GM10248 (cell line): ENCODE measurements around the gene MYO15A.

Source experiments
- CTCF ChIA-PET: fragments of 300-600 bp; sonication (Branson Sonifier 250); formaldehyde crosslinking; extraction: SDS; loops from one replicate; lab custom pipeline; 2021; ENCODE audit warnings: antibody characterized with exemption; lab: Yijun Ruan, JAX
- POLR2A ChIA-PET: fragments of 350-650 bp; sonication (Branson Sonifier 250); formaldehyde crosslinking; extraction: SDS; loops from one replicate; lab custom pipeline; 2020; ENCODE audit warnings: antibody characterized with exemption; lab: Yijun Ruan, JAX
- DNase-seq: peaks from one replicate; pipeline ENCODE4 v3.0.0; 2012; ENCODE audit errors: extremely low spot score
- TF ChIP-seq, protein P1 (sequence below): IDR thresholded peaks from 2 replicates; pipeline ENCODE4 v1.5.1; 2012; ENCODE audit warnings: mild to moderate bottlenecking, low read depth; ENCODE audit errors: extremely low read depth, missing control alignments, control extremely low read depth

MYO15A gene

DNA sequence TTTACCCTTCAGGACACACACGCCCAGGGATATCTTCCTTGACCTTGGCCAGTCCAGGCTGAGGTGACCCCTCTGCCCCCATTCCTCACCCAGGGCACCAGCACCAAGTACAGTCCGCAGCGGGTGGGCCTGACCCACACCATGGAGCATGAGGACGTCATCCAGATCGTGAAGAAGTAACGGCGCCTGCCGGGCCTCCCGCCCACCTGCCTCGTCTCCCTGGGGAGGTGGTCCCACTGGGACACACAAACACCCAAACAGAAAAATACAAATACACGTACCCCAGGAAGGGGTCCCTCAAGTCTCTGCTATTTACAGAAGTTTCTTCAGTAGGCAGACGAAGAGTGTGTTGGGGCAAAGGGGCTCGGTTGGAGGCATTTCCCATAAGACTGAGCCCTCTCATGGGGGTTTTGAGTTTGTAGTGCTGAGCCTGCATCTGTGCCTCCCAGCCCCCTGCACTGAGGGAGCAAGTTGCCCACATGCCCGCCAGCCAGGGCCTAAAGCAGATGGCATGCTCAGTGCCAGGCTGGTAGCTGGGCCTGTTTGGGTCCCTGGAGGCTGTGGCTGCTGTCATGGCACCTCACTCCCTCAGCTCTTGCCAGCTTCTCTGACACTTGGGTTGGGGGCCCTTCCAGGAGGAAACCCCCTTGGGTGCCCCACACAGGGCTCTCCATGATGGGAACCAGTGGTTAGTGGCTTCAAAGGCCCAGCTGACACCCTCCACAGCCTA lies 1.3 kb upstream of the MYO15A start:
- CTCF ChIA-PET, result no interaction called here
- POLR2A ChIA-PET, result no interaction called here
- TF ChIP-seq, protein P1, sequence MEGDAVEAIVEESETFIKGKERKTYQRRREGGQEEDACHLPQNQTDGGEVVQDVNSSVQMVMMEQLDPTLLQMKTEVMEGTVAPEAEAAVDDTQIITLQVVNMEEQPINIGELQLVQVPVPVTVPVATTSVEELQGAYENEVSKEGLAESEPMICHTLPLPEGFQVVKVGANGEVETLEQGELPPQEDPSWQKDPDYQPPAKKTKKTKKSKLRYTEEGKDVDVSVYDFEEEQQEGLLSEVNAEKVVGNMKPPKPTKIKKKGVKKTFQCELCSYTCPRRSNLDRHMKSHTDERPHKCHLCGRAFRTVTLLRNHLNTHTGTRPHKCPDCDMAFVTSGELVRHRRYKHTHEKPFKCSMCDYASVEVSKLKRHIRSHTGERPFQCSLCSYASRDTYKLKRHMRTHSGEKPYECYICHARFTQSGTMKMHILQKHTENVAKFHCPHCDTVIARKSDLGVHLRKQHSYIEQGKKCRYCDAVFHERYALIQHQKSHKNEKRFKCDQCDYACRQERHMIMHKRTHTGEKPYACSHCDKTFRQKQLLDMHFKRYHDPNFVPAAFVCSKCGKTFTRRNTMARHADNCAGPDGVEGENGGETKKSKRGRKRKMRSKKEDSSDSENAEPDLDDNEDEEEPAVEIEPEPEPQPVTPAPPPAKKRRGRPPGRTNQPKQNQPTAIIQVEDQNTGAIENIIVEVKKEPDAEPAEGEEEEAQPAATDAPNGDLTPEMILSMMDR, result no peak
- no peak for DNase-seq

DNA sequence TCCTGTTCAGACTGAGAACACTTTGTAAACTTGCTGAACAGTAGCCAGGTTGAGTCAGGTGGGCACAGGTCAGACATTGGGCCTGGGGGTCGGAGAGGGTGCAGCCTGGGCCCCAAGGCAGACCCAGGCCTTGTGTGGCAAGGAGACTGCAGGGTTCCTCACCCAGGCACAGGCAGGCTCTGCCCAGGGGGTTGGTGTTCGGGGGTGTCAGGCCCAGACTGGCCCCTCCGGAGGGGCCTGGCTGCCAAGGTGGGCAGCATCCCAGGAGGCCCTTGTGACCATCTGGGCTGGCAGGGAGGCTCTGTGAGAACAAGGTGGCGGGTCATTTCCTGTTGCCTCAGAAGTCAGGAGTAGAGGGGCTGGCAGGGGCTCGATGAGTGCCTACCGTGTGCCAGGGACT lies 585 bp upstream of the MYO15A start:
- TF ChIP-seq, protein P1, result no peak
- POLR2A ChIA-PET, result no interaction called here
- CTCF ChIA-PET, result no interaction called here
- no peak for DNase-seq

DNA sequence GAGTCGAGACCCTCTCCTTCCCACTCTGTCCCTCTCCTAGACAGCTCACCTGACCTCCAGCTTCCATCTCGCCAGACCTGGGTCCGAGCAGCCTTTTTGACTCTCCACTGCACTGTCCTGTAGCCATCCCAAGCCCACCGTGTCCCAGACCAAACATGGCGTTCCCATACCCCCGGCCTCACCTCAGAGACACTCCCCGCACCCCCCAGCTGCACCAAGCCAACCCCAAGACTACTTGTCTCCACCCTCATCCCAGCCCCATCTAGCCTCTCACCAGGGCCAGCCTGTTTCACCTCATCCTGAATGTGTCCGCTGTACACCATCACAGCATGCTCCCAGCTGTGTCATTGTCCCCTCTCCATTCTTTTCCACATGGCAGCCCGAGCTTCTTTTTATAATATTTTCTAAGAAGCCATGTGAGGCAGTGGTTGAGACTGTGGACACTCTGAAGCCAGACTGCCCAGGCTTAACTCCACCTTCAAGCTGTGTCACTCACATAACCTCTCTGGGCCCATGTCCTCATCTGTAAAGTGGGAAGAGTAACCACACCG lies 1.5 kb downstream of the MYO15A start:
- TF ChIP-seq, protein P1, result no peak
- POLR2A ChIA-PET, result no interaction called here
- CTCF ChIA-PET, result interaction anchor here (1.5 kb wide), 1 partner anchor 9 kb away, joined by 3 read pairs; no protein-coding TSS in a partner anchor
- no peak for DNase-seq

DNA sequence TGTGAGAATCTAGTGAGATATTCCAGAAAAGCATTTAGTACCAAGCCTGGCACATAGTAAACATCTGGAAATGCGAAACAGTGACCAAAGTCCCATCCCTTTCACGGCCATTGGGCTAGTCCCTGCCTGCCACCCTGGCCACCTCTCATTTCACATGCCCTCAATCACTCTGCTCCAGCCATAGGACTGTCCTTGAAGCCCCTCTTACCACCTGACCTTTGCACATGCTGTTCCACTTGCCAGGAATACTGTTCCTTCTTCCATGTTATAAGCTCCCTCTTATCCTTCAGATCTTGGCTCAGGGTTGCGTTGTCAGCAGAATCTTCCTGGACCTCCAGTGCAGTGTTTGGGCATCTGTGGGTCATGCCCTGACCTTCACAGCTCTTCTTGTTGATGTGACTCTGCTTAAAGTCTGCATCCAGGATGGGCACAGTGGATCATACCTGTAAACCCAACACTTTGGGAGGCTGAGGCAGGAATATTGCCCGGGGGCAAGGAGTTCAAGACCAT lies 2.1 kb downstream of the MYO15A start:
- POLR2A ChIA-PET, result no interaction called here
- TF ChIP-seq, protein P1, result no peak
- DNase-seq, result no peak
- CTCF ChIA-PET, result interaction anchor here (1.5 kb wide), 1 partner anchor 9 kb away, joined by 3 read pairs; no protein-coding TSS in a partner anchor

DNA sequence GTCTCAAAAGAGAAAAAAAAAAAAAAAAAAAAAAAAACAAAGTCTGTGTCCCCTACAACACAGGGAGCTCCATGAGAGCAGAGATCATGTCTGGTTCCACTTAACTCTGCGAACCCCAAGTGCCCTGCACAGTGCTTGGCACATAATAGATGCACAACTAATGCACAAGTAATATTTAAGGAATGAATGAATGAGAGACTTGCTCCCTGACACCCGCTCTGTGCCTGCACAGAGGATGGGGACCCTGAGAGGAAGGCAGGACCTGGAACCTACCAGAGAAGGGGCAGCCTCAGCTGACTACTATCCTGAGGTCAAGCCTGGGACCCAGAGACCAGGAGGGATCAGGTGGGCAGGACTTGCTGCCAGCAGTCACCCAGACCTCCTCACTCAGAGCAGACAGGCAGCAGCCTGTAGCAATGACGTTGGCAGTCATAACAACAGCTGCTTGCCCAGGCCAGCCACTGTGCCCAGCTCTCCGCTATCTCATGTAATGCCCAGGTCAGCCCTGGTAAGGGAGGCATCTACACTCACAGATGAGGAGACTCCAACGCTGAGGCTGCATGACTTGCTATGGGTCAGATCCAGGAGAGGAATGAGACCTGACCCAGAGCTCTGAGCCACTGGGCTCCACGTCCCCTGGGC lies 2.9 kb downstream of the MYO15A start:
- TF ChIP-seq, protein P1, result no peak
- DNase-seq, result no peak
- CTCF ChIA-PET, result interaction anchor here (0.7 kb wide), 1 partner anchor 9 kb away, joined by 3 read pairs; no protein-coding TSS in a partner anchor
- POLR2A ChIA-PET, result no interaction called here

DNA sequence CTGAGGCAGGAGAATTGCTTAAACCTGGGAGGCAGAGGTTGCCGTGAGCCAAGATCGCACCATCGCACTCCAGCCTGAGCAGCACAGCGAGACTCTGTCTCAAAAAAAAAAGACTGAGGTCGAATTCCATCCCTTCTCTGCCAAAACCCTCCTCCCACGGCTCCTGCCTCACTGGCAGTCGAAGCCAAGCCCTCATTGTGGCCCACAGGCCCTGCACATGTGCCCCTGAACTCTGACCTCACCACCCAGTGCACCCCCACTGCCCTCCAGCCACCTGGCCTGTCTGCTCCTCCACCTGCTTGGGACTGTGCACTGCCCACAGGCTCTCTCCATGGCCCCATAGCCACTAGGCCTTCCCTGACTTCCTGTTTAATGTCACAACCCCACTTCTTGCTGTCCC lies 7.0 kb downstream of the MYO15A start:
- POLR2A ChIA-PET, result no interaction called here
- TF ChIP-seq, protein P1, result no peak
- CTCF ChIA-PET, result interaction anchor here (0.7 to 1.2 kb wide), 3 partner anchors 10 to 27 kb away, joined by 3 to 4 read pairs (median 3); no protein-coding TSS in a partner anchor
- DNase-seq, result no peak
